Activated CD4-positive, alpha-beta memory T cell treated with anti-CD3 and anti-CD28 coated beads, Interleukin-2, amount 10 ng/mL, durations not matched to agents 7 days and 5 days (primary cell): ENCODE results near the gene AGAP1. TPM values are rescaled to one million over a fixed set of nuclear protein-coding genes. Genes with fewer than 3 reads are reported as not detected.

ENCODE experiments used
- CTCF ChIA-PET: fragments of 350-600 bp; sonication (Branson Sonifier 250); formaldehyde crosslinking; loops from one replicate; lab custom pipeline; 2021; ENCODE audit warnings: antibody characterized with exemption, inconsistent platforms; lab: Charles Lee
- POLR2A ChIA-PET: fragments of 350-600 bp; sonication (Branson Sonifier 250); formaldehyde crosslinking; loops from one replicate; lab custom pipeline; 2021; ENCODE audit warnings: antibody characterized with exemption; lab: Charles Lee
- DNase-seq: peaks from one replicate; pipeline ENCODE4 v3.0.0-alpha.2; 2020
- H3K27ac Mint-ChIP-seq: one replicate; pipeline ENCODE4 v1.8.0; 2021; ENCODE audit warnings: mild to moderate bottlenecking, mixed read lengths
- H3K27me3 Mint-ChIP-seq: one replicate; pipeline ENCODE4 v1.8.0; 2021; ENCODE audit warnings: mixed read lengths
- H3K36me3 Mint-ChIP-seq: one replicate; pipeline ENCODE4 v1.8.0; 2021; ENCODE audit warnings: low read depth, mixed read lengths
- H3K4me1 Mint-ChIP-seq: one replicate; pipeline ENCODE4 v1.8.0; 2021; ENCODE audit warnings: mixed read lengths
- H3K4me3 Mint-ChIP-seq: one replicate; pipeline ENCODE4 v1.8.0; 2021; ENCODE audit warnings: mild to moderate bottlenecking, mixed read lengths
- H3K9me3 Mint-ChIP-seq: one replicate; pipeline ENCODE4 v1.8.0; 2021; ENCODE audit warnings: mixed read lengths
- total RNA-seq, 2 experiments: library from RNA; stranded (reverse); gene quantifications; one replicate each; pipeline ENCODE4 v1.2.3, GENCODE V29; 2021

Gene AGAP1
- total RNA-seq, 2 experiments from 2014 or later: 1.1 to 1.2 TPM

DNA sequence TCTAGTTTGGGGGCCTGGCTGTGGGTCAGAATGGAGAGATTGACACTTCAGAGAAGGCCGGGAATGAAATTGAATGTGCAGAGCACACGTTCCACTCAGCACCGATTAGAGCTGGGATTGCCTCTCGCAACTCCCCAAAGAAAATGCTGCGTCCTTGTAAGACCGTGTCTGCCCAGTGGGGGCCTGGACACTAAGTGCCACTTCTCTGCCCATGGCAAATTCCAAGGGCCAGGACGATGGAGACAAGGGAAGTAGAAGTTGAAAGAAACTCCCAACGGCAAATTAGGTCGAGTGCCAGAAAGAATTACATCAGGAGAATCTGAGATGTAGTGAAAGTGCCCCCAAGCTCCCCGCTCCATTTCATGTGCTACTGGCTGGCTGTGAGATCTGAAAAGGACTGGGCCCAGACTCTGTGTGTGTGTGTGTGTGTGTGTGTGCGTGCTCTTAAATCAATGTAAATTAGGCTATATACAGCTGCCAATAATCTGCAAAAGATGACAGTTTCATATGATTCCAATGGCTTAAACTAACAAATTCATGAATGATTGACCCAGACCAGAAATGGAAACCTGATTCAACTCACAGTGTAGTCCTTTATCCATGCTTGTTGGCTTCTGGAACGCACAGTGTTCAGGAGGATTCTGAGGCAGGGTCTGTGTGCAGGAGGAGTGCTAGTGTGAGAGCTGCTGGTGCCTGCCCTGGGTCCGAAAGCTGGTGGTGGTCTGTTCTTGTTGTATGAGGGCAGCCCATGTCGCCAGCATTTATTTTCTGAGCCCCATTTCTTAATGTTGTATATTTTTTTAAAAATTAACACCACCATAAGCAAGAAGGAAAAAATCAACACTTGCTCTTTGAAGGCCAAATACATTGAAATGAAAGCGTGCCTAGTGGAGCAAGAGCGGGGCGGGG, 234.3 kb downstream of the AGAP1 start:
- ChIA-PET CTCF (no interaction called here), POLR2A (no interaction called here)
- Mint-ChIP-seq H3K4me3 (no peak overlapping the region), H3K4me1 (no peaks in the 10 kb centered on the region), H3K9me3 (no peaks in the 10 kb centered on the region), H3K27me3 (no peaks in the 10 kb centered on the region), H3K27ac (no peak overlapping the region), H3K36me3 (no peaks in the 10 kb centered on the region)
- DNase-seq: no peak

DNA sequence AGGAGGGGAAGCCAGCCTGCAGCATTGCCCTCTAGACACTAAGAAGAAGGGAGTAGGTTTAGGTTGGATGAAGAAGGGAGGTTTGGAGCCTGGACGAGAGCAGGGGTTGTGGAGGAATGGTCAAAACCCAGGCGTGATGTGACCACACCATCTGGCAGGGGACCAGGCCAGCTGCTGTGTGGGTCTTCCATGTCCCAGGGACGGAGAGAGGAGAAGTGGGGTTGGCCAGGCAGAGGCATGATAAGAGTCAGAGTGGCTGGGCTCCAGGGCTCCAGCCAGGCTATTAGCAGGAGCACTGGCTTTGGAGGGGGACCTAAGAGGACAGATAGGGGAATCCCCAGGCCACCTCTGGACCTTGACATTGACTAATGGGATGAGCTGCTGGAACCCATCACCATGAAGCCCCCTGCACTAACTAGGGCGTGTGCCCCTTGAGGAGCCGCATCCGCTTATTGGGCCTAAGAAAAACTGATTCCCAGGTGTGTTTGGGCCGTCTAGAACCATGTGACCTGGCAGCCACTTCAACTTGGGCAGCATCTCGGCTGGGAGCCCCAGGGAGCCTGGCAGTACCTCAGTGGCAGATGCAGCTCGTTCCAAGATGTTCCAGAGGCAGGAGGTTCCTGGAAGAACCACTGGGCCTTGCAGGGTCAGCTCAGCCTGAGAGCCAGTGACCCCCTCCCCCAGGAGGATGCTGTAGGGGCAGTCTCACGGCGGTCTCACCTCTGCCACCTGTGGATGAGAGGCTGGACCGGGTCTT, 235.1 kb downstream of the AGAP1 start:
- H3K4me1 Mint-ChIP-seq: no peaks in the 10 kb centered on the region
- no peaks in the 10 kb centered on the region for H3K27me3 Mint-ChIP-seq
- H3K4me3 Mint-ChIP-seq: no peak overlapping the region
- CTCF ChIA-PET: no interaction called here
- no peaks in the 10 kb centered on the region for H3K36me3 Mint-ChIP-seq
- POLR2A ChIA-PET: no interaction called here
- no peak overlapping the region for H3K27ac Mint-ChIP-seq
- H3K9me3 Mint-ChIP-seq: no peaks in the 10 kb centered on the region
- DNase-seq: no peak

- H3K4me3 Mint-ChIP-seq: no peak overlapping the region
- no peak for DNase-seq
- POLR2A ChIA-PET: no interaction called here
- H3K27me3 Mint-ChIP-seq: no peaks in the 10 kb centered on the region
- no peaks in the 10 kb centered on the region for H3K36me3 Mint-ChIP-seq
- no peaks in the 10 kb centered on the region for H3K4me1 Mint-ChIP-seq
- CTCF ChIA-PET: no interaction called here
- no peaks in the 10 kb centered on the region for H3K9me3 Mint-ChIP-seq
- H3K27ac Mint-ChIP-seq: no peak overlapping the region
Measured at GRCh38 chr2:235729557-235729947, 235.7 kb downstream of the AGAP1 start.

DNA sequence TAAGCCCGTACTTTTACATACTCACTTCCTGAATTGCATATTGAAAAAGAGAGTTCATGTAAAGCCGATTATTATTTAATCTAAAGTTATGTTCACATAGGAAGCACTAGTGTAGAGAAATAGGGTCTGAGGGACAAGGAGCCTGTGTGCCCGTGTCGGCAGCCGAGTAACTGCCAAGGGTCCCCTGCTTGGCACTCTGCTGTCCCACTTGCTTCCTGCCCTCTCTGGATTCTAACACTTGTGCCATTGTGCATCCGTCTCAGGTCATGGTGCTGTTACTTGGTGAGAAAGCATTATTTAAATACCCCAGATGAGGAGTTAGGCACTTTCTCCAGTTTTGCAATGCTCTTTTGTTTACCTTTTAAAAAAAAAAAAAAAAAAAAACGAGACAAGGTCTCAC, 236.3 kb downstream of the AGAP1 start:
- no peak overlapping the region for H3K27ac Mint-ChIP-seq
- no peaks in the 10 kb centered on the region for H3K4me1 Mint-ChIP-seq
- no peaks in the 10 kb centered on the region for H3K27me3 Mint-ChIP-seq
- H3K4me3 Mint-ChIP-seq: no peak overlapping the region
- no peaks in the 10 kb centered on the region for H3K36me3 Mint-ChIP-seq
- CTCF ChIA-PET: interaction anchor here (0.6 kb wide), 1 partner anchor 376 kb away, joined by 3 read pairs; no protein-coding TSS in a partner anchor
- POLR2A ChIA-PET: no interaction called here
- DNase-seq: no peak
- no peaks in the 10 kb centered on the region for H3K9me3 Mint-ChIP-seq

GRCh38 chr2:235733761-235734160, 239.9 kb downstream of the AGAP1 start:
- Mint-ChIP-seq H3K36me3 (no peaks in the 10 kb centered on the region), H3K27ac (no peak overlapping the region), H3K9me3 (no peaks in the 10 kb centered on the region), H3K27me3 (no peaks in the 10 kb centered on the region), H3K4me1 (no peaks in the 10 kb centered on the region), H3K4me3 (no peak overlapping the region)
- DNase-seq: no peak
- ChIA-PET CTCF (interaction anchor here (0.7 to 2.1 kb wide), 2 partner anchors 12 to 960 kb away, joined by 4 to 11 read pairs; no protein-coding TSS in a partner anchor), POLR2A (no interaction called here)

GRCh38 chr2:235734168-235734567, 240.3 kb downstream of the AGAP1 start:
- H3K4me3 Mint-ChIP-seq: no peak overlapping the region
- DNase-seq: no peak
- ChIA-PET POLR2A (no interaction called here), CTCF (interaction anchor here (0.7 to 2.1 kb wide), 3 partner anchors 11 to 960 kb away, joined by 3 to 11 read pairs (median 4); no protein-coding TSS in a partner anchor)
- no peak overlapping the region for H3K27ac Mint-ChIP-seq
- H3K27me3 Mint-ChIP-seq: no peaks in the 10 kb centered on the region
- H3K9me3 Mint-ChIP-seq: no peaks in the 10 kb centered on the region
- no peaks in the 10 kb centered on the region for H3K36me3 Mint-ChIP-seq
- H3K4me1 Mint-ChIP-seq: no peaks in the 10 kb centered on the region

DNA sequence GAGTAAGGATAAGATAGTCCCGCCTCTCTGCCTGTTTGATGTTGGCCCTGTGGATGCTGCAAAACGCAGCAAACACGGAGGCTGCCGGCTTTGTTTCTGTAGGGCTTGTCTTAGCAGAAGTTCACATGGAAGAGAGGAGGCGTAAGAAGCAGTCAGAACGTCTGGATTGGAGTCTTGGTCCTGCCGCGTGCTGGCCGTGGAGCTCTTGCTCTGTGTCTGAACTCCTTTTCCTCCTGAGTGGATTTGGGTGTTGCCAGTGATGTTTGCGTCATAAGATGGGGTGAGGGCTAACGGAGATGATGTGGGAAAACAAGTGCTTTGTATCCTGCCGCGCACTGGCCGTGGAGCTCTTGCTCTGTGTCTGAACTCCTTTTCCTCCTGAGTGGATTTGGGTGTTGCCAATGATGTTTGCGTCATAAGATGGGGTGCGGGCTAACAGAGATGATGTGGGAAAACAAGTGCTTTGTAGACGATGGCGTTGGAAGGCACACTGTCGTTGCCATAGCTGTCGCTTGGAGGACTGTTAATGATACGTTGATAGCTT, 240.9 kb downstream of the AGAP1 start:
- H3K27ac Mint-ChIP-seq: no peak overlapping the region
- CTCF ChIA-PET: interaction anchor here (1.1 to 2.1 kb wide), 2 partner anchors 11 to 31 kb away, joined by 3 to 11 read pairs; no protein-coding TSS in a partner anchor
- POLR2A ChIA-PET: no interaction called here

GRCh38 chr2:235737396-235737795, 243.6 kb downstream of the AGAP1 start:
- no peaks in the 10 kb centered on the region for H3K36me3 Mint-ChIP-seq
- DNase-seq: no peak
- H3K9me3 Mint-ChIP-seq: no peaks in the 10 kb centered on the region
- H3K27me3 Mint-ChIP-seq: no peaks in the 10 kb centered on the region
- ChIA-PET CTCF (interaction anchor here (1.3 kb wide), 1 partner anchor 8 kb away, joined by 6 read pairs; no protein-coding TSS in a partner anchor), POLR2A (no interaction called here)
- H3K4me1 Mint-ChIP-seq: no peaks in the 10 kb centered on the region
- no peak overlapping the region for H3K27ac Mint-ChIP-seq
- H3K4me3 Mint-ChIP-seq: no peak overlapping the region

More for the DNA sequence above, 240.9 kb downstream of the AGAP1 start:
- no peaks in the 10 kb centered on the region for H3K27me3 Mint-ChIP-seq
- H3K9me3 Mint-ChIP-seq: no peaks in the 10 kb centered on the region
- H3K4me3 Mint-ChIP-seq: no peak overlapping the region
- no peaks in the 10 kb centered on the region for H3K4me1 Mint-ChIP-seq
- DNase-seq: no peak
- no peaks in the 10 kb centered on the region for H3K36me3 Mint-ChIP-seq

GRCh38 chr2:235737840-235738239, 244.0 kb downstream of the AGAP1 start:
- Mint-ChIP-seq H3K27me3 (no peaks in the 10 kb centered on the region), H3K4me3 (no peak overlapping the region), H3K27ac (no peak overlapping the region), H3K9me3 (no peaks in the 10 kb centered on the region), H3K36me3 (no peaks in the 10 kb centered on the region), H3K4me1 (no peaks in the 10 kb centered on the region)
- POLR2A ChIA-PET: no interaction called here
- CTCF ChIA-PET: no interaction called here
- DNase-seq: no peak

- CTCF ChIA-PET: no interaction called here
- Mint-ChIP-seq H3K27ac (no peak overlapping the region), H3K27me3 (no peaks in the 10 kb centered on the region), H3K4me1 (no peaks in the 10 kb centered on the region), H3K9me3 (no peaks in the 10 kb centered on the region), H3K4me3 (no peak overlapping the region), H3K36me3 (no peaks in the 10 kb centered on the region)
- POLR2A ChIA-PET: no interaction called here
- no peak for DNase-seq
Measured at GRCh38 chr2:235739704-235740415, 246.0 kb downstream of the AGAP1 start.

DNA sequence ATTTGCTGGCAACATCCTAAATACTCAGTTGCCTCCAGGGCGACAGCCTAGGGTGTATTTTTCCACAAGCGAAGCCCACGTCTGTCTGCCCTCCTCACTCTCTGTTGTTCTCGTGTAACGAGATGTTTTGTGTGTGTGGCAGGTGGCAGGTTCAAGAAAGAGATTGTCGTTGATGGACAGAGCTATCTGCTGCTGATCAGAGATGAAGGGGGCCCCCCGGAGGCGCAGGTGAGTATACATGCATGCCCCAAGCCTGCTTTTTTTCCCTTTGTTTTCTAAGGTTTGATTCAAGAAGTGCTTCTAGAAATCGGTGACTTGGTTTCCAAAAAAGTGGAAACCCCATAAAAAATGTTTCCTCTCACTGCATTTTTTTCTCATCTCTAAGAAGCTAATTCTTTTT, 247.0 kb downstream of the AGAP1 start:
- POLR2A ChIA-PET: no interaction called here
- CTCF ChIA-PET: no interaction called here
- DNase-seq: no peak

DNA sequence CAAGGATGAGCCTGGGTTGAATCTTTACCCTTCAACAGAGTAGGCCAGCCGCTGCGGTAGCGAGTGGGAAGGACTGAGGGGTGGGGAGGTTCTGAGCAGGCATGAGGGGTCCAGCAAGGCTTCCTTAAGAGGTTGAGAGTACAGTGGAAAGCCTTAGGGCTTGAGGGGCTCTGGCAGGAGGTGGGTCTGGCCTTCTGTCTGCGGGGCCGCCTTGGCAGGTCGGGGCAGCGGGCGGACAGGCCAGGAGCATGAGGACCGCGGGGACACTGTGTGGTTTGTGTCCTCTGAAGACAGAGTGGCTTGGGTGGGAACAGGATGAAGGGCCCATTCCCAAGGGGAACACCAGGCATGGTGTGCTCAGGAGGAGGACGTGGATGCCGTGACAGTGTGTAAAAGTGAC, 250.3 kb downstream of the AGAP1 start:
- no peak for DNase-seq
- H3K4me1 Mint-ChIP-seq: no peaks in the 10 kb centered on the region
- CTCF ChIA-PET: interaction anchor here (1.0 to 5.4 kb wide), 4 partner anchors 9 to 154 kb away, joined by 3 to 73 read pairs (median 9); no protein-coding TSS in a partner anchor

More for the DNA sequence above, 247.0 kb downstream of the AGAP1 start:
- Mint-ChIP-seq H3K27ac (no peak overlapping the region), H3K27me3 (no peaks in the 10 kb centered on the region), H3K9me3 (no peaks in the 10 kb centered on the region), H3K36me3 (no peaks in the 10 kb centered on the region), H3K4me1 (no peaks in the 10 kb centered on the region), H3K4me3 (no peak overlapping the region)

More for the DNA sequence above, 250.3 kb downstream of the AGAP1 start:
- POLR2A ChIA-PET: interaction anchor here (0.7 kb wide), 1 partner anchor 141 kb away, joined by 3 read pairs; no protein-coding TSS in a partner anchor
- no peaks in the 10 kb centered on the region for H3K27me3 Mint-ChIP-seq
- no peak overlapping the region for H3K27ac Mint-ChIP-seq
- no peaks in the 10 kb centered on the region for H3K9me3 Mint-ChIP-seq
- no peaks in the 10 kb centered on the region for H3K36me3 Mint-ChIP-seq
- H3K4me3 Mint-ChIP-seq: no peak overlapping the region
